GM23338 (cell line): ENCODE results near the gene OXER1. TPM values are rescaled to one million over a fixed set of nuclear protein-coding genes. Genes with fewer than 3 reads are reported as not detected.

Experiments
- ATAC-seq: fragments of 200-7000 bp; cut with Tn5 transposase; 3 replicates; pipeline ENCODE4 v1.9.1; 2020
- DNase-seq: peaks from one replicate; pipeline ENCODE4 v3.0.0-alpha.2; 2015; ENCODE audit warnings: low spot score
- H2AFZ ChIP-seq: fragments of 200-600 bp; sonication (generic); 2 replicates; pipeline ENCODE4 v1.8.0; 2016; ENCODE audit warnings: antibody characterized with exemption, mild to moderate bottlenecking, moderate library complexity
- H3F3A ChIP-seq: fragments of 200-600 bp; sonication (generic); replicated peaks from 2 replicates; pipeline ENCODE4 v1.8.0; 2017; ENCODE audit warnings: antibody characterized with exemption, mixed run types, low read depth
- H3K27ac ChIP-seq: fragments of 200-600 bp; sonication (generic); 2 replicates; pipeline ENCODE4 v1.6.1; 2016; ENCODE audit warnings: low read depth
- H3K27me3 ChIP-seq: fragments of 200-600 bp; sonication (generic); 2 replicates; pipeline ENCODE4 v1.8.0; 2016; ENCODE audit warnings: mild to moderate bottlenecking, mixed run types, moderate library complexity; ENCODE audit not compliant: insufficient read depth
- H3K36me3 ChIP-seq: fragments of 200-600 bp; sonication (generic); 2 replicates; pipeline ENCODE4 v1.8.0; 2016; ENCODE audit warnings: mild to moderate bottlenecking; ENCODE audit not compliant: insufficient read depth
- H3K4me1 ChIP-seq: fragments of 200-600 bp; sonication (generic); 2 replicates; pipeline ENCODE4 v1.8.0; 2016; ENCODE audit warnings: mild to moderate bottlenecking, moderate library complexity; ENCODE audit not compliant: insufficient read depth
- H3K4me2 ChIP-seq: fragments of 200-600 bp; sonication (generic); 2 replicates; pipeline ENCODE4 v1.7.1; 2017; ENCODE audit warnings: mixed run types
- H3K4me3 ChIP-seq: fragments of 200-600 bp; sonication (generic); 2 replicates; pipeline ENCODE4 v1.6.1; 2016; ENCODE audit warnings: mixed run types
- H3K79me2 ChIP-seq: fragments of 200-600 bp; sonication (generic); replicated peaks from 2 replicates; pipeline ENCODE4 v1.8.0; 2017; ENCODE audit warnings: mild to moderate bottlenecking; ENCODE audit not compliant: insufficient read depth
- H3K9me2 ChIP-seq: fragments of 200-600 bp; sonication (generic); 2 replicates; pipeline ENCODE4 v1.8.0; 2017; ENCODE audit not compliant: insufficient read depth
- H4K20me1 ChIP-seq: fragments of 200-600 bp; sonication (generic); replicated peaks from 2 replicates; pipeline ENCODE4 v1.8.0; 2017; ENCODE audit warnings: mild to moderate bottlenecking; ENCODE audit not compliant: insufficient read depth
- H3K27ac Mint-ChIP-seq: 2 replicates; pipeline ENCODE4 v1.8.0; 2020; ENCODE audit warnings: inconsistent platforms, mild to moderate bottlenecking, moderate library complexity, mixed read lengths
- H3K27me3 Mint-ChIP-seq: 3 replicates; pipeline ENCODE4 v1.8.0; 2022; ENCODE audit warnings: low read depth, mild to moderate bottlenecking, moderate library complexity, mixed read lengths, inconsistent platforms; ENCODE audit not compliant: insufficient read depth, poor library complexity
- H3K36me3 Mint-ChIP-seq: 3 replicates; pipeline ENCODE4 v1.8.0; 2021; ENCODE audit warnings: low read depth, mild to moderate bottlenecking, inconsistent platforms, moderate library complexity, mixed read lengths
- H3K4me1 Mint-ChIP-seq: 3 replicates; pipeline ENCODE4 v1.8.0; 2020; ENCODE audit warnings: mild to moderate bottlenecking, inconsistent platforms, mixed read lengths
- H3K4me3 Mint-ChIP-seq: 3 replicates; pipeline ENCODE4 v1.8.0; 2021; ENCODE audit warnings: moderate library complexity, mild to moderate bottlenecking, inconsistent platforms, mixed read lengths
- H3K9me3 Mint-ChIP-seq: 3 replicates; pipeline ENCODE4 v1.8.0; 2020; ENCODE audit warnings: moderate library complexity, mild to moderate bottlenecking, inconsistent platforms, mixed read lengths
- CREB1 ChIP-seq: fragments of 250-450 bp; sonication (Bioruptor Pico); IDR thresholded peaks from 2 replicates; pipeline ENCODE4 v1.5.0; 2020; ENCODE audit warnings: low read depth, mild to moderate bottlenecking, moderate library complexity
- CTCF ChIP-seq, 2 experiments: fragments of 200-600 bp in 1 of 2; sonication (generic) in 1 of 2; conservative IDR thresholded peaks; 2 replicates each; pipeline versions ENCODE4 v1.5.1 to v1.6.1; 2016 to 2017; ENCODE audit warnings: antibody characterized with exemption in 2 of 2, low read depth in 2 of 2, mild to moderate bottlenecking in 2 of 2, moderate library complexity in 1 of 2
- ETS1 ChIP-seq: IDR thresholded peaks from 2 replicates; pipeline ENCODE4 v1.6.1; 2016; ENCODE audit warnings: antibody characterized with exemption
- EZH2 ChIP-seq: fragments of 200-600 bp; sonication (generic); IDR thresholded peaks from one replicate; pipeline ENCODE4 v1.8.0; 2017; ENCODE audit warnings: antibody characterized with exemption, mild to moderate bottlenecking, low read depth; ENCODE audit not compliant: unreplicated experiment
- EZH2phosphoT487 ChIP-seq: fragments of 200-600 bp; sonication (generic); IDR thresholded peaks from one replicate; pipeline ENCODE4 v1.8.1; 2018; ENCODE audit warnings: antibody characterized with exemption; ENCODE audit not compliant: unreplicated experiment
- JUNB ChIP-seq: IDR thresholded peaks from one replicate; pipeline ENCODE4 v1.6.1; 2016; ENCODE audit warnings: antibody characterized with exemption; ENCODE audit not compliant: unreplicated experiment
- NANOG ChIP-seq: IDR thresholded peaks from 2 replicates; pipeline ENCODE4 v1.6.1; 2016; ENCODE audit warnings: antibody characterized with exemption, borderline replicate concordance
- POLR2AphosphoS5 ChIP-seq: IDR thresholded peaks from 2 replicates; pipeline ENCODE4 v1.6.1; 2016; ENCODE audit warnings: antibody characterized with exemption, low read depth
- REST ChIP-seq: IDR thresholded peaks from one replicate; pipeline ENCODE4 v1.6.1; 2018; ENCODE audit warnings: antibody characterized with exemption; ENCODE audit not compliant: unreplicated experiment
- STAT1 ChIP-seq: IDR thresholded peaks from one replicate; pipeline ENCODE4 v1.6.1; 2016; ENCODE audit warnings: antibody characterized with exemption; ENCODE audit not compliant: unreplicated experiment
- ZNF114 ChIP-seq: fragments of 250-450 bp; sonication (Bioruptor Pico); IDR thresholded peaks from 2 replicates; pipeline ENCODE4 v1.5.0; 2020; ENCODE audit warnings: mild to moderate bottlenecking, moderate library complexity
- ZNF331 ChIP-seq: fragments of 250-450 bp; sonication (Bioruptor Pico); IDR thresholded peaks from 2 replicates; pipeline ENCODE4 v1.5.0; 2020; ENCODE audit warnings: low read depth, mild to moderate bottlenecking, moderate library complexity
- ZNF462 ChIP-seq: fragments of 250-450 bp; sonication (Bioruptor Pico); IDR thresholded peaks from 2 replicates; pipeline ENCODE4 v1.5.0; 2020; ENCODE audit warnings: mild to moderate bottlenecking, moderate library complexity
- polyA plus RNA-seq: library from polyadenylated mRNA; unstranded; fragments of >200 nt; fragmentation: Nextera tagmentation; extraction: Ambion mirVana; gene quantifications from 2 replicates; pipeline ENCODE4 v1.2.1, GENCODE V29; 2016
- total RNA-seq: library from RNA; depleted of rRNA; stranded (reverse); fragments of >200 nt; shearing (Covaris generic); gene quantifications from 2 replicates; pipeline ENCODE4 v1.2.3, GENCODE V29; 2014

The OXER1 gene
- total and polyA plus RNA-seq, 2 experiments from 2014 or later: 0.69 to 1.5 TPM

DNA sequence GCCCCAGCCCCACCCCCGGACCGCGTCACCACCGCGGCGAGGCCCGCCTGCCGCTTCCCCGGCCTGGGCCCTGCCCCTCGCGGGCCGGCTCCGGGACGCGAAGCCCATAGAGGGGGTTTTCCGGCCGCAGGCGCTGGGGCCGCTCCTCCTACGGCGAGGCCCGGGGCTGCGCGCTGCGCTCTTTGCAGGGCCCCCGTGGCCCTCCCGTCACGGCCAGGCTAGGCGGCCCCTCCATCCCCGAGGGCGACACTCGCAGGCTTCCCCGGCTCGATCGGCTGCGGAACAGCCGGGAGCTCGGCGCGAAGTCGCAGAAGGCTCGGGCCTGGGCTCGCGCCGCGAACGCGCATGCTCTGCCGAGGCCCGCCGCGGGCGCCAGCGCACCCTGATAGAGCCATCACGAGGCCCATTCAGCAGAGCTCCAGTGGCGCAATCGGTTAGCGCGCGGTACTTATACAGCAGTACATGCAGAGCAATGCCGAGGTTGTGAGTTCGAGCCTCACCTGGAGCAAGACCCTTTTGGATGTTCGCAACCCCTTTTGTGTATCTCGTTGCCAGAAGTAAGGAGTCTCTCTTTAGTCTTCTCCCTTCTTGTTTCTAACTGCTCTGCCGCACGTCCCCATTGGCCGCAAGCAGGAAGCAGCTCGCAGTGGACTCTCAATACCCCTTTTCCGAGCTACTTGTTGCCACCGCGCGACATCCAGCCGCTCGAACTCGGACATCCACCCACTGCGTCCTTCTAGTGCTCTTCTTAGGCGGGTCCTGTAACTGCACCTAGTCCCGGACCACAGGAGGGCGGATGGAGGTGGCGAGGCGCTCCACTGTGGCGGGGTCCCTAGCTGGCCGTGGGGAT is 46.4 kb upstream of the OXER1 start:
- Mint-ChIP-seq H3K27me3 (peaks cover 19% of the 10 kb centered on the region), H3K27ac (peak overlapping the region; percentile 96), H3K4me3 (peak overlapping the region; percentile 95), H3K4me1 (peaks cover 7% of the 10 kb centered on the region), H3K9me3 (peaks cover 15% of the 10 kb centered on the region; the same call in 2 of the 3 replicates), H3K36me3 (peaks cover 13% of the 10 kb centered on the region)
- H3K4me3 ChIP-seq: peak overlapping the region; percentile 96
- peaks cover 8% of the 10 kb centered on the region; the same call in 1 of the 2 replicates for H3F3A ChIP-seq
- H4K20me1 ChIP-seq: no peaks in the 10 kb centered on the region
- H3K4me2 ChIP-seq: peak overlapping the region; percentile 91
- ATAC-seq (peak; percentile 71), DNase-seq (peak; percentile 90)
- no peaks in the 10 kb centered on the region for H3K9me2 ChIP-seq
- TF ChIP-seq CREB1 (peak; percentile 52; the same call in 1 of the 2 replicates), JUNB (no peak), ZNF462 (CRISPR knock-in tag) (no peak), ETS1 (peak; percentile 37; the same call in 1 of the 2 replicates), POLR2AphosphoS5 (peak; percentile 68), EZH2phosphoT487 (no peak), NANOG (0 out of 2 replicates have a peak, but pooled peaks have one; percentile 35), EZH2 (no peak), STAT1 (no peak), REST (no peak), ZNF114 (CRISPR knock-in tag) (no peak), CTCF (conservative IDR thresholded peaks at IDR 0.05; ENCODE audit: low read depth in 2 of 2) (no peak), ZNF331 (no peak)
- H3K27ac ChIP-seq: peak overlapping the region; percentile 95
- H2AFZ ChIP-seq: peak overlapping the region; percentile 80
- peaks cover 5% of the 10 kb centered on the region for H3K4me1 ChIP-seq
- no peaks in the 10 kb centered on the region; the same call in 1 of the 2 replicates for H3K36me3 ChIP-seq
- no peaks in the 10 kb centered on the region for H3K79me2 ChIP-seq
- no peaks in the 10 kb centered on the region for H3K27me3 ChIP-seq
